ENCODE measurements around the gene WDR38.
"Not testable (repeated sequence)": the region's sequence is repeated elsewhere in the genome, so short reads cannot be mapped to it uniquely, and the experiment has no call there.

WDR38 gene

DNA sequence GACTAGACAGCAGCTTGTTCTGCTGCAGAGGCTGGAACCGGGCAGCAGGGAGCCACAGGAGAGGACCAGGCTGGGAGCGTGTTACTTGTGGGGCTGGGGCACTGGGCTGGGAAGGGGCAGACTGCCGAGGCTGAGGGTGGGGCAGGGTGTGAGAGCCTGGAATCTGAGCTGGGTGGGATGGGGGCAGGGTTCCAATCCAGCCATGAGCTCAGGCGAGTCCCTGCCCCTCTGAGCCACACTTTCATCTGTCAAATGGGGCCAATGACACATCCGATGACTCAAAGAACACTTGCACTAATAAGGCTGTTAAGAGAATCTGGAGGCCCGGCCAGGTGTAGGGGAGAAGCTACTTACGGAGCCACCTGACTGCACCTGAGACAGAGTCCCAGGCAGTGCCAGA is 18.7 kb upstream of the WDR38 start:
- no peak for DNase-seq

DNA sequence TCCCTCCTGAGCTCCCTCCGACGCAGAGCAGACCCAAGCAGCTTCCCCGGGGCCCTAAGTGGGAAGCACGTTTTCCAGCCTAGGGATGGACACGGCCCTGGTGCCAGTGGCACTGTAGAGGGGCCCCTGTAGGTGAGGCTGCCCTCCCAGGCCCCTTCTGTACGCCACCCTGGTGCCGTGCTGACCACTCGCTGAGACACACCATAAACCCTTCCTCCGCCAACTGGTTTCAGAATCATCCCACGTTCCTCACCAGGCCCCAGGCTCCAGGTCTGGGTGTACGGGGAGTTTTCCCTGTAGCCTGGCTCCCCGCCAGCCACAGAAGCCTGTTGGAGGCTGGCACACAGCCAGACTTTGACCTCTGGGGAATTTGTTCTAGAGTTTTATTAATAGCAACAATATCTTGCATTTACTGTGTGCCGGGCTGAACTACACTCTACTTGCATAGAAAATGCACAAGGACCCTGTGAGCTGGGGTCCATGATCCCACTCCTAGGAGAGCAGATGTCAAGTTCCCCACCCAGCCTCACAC is 18.2 kb upstream of the WDR38 start:
- DNase-seq, result peak; percentile 56

DNA sequence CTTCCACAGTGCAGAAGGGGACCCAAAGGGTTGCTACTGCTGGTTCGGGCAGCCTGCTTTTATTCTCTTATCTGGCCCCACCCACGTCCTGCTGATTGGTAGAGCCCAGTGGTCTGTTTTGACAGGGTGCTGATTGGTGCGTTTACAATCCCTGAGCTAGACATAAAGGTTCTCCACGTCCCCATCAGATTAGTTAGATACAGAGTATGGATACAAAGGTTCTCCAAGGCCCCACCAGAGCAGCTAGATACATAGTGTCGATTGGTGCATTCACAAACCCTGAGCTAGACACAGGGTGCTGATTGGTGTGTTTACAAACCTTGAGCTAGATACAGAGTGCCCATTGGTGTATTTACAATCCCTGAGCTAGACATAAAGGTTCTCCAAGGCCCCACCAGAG is 15.1 kb upstream of the WDR38 start:
- DNase-seq, result not testable (repeated sequence)

DNA sequence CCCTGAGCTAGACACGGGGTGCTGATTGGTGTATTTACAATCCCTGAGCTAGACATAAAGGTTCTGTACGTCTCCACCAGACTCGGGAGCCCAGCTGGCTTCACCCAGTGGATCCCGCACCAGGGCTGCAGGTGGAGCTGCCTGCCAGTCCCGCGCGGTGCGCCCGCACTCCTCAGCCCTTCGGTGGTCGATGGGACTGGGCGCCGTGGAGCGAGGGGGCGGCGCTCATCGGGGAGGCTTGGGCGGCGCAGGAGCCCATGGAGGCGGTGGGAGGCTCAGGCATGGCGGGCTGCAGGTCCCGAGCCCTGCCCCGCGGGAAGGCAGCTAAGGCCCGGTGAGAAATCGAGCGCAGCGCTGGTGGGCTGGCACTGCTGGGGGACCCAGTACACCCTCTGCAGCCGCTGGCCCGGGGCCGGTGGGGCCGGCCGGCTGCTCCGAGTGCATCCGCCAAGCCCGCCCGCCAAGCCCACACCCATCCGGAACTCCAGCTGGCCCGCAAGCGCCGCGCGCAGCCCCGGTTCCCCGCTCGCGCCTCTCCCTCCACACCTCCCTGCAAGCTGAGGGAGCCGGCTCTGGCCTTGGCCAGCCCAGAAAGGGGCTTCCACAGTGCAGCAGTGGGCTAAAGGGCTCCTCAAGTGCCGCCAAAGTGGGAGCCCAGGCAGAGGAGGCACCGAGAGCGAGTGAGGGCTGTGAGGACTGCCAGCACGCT is 14.5 kb upstream of the WDR38 start:
- not testable (repeated sequence) for DNase-seq

DNA sequence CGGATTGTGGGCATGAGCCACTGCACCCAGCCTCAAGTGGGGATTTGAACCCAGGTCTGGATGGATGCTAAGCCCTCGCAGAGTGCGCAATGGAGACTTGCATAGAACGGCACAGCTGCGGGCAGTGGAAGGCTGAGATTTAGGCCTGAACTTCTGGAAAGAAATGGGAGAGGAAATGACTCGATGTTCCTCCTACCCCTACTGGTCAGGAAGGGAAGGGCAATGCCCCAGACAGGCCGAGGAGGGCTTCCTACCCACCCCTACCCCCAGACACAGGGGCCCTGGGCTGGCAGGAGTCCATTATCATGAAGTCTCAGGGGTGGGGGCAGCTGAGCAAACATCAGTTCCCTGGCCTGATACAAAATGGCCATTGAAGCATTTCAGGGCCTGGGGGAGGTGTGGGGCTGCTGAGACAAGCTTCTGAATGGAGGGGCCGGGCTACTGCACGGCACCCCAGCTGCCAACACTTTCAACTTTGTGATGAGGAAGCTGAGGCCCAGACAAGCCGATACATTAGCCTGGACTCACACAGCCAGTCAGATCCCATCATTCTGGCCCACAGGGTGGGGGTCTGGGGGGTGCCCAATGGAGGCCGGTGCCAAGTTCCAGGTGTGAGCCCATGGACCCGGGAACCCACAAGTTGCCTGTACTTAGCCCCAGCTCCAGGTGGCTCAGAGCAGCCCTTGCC is 13.5 kb upstream of the WDR38 start:
- no peak for DNase-seq

DNA sequence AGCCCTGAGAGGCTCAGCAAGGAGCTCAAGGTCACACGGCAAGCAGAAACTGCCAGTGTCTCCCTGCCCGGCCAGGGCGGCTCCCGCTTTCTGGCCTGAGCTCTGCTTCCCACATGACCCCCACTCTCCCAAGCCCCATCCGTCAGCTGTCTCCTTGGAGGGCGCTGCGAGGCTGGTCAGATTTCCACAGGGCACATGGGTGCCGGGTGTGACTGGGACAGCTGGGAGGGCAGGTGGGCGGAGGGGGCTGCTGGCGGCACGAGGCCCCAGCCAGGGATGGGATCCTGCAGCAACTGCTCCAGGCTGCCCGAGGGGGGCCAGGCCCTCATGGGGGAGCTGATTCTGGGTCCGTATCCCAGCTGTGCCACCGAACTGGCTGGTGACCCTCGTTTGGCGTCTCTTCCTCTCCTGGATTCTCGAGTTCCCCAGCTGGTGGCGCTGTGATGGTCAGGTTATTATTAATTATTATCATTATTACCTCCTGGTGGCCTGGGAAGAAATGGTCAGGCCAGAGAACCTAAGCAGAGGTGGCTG is 12.9 kb upstream of the WDR38 start:
- no peak for DNase-seq

DNA sequence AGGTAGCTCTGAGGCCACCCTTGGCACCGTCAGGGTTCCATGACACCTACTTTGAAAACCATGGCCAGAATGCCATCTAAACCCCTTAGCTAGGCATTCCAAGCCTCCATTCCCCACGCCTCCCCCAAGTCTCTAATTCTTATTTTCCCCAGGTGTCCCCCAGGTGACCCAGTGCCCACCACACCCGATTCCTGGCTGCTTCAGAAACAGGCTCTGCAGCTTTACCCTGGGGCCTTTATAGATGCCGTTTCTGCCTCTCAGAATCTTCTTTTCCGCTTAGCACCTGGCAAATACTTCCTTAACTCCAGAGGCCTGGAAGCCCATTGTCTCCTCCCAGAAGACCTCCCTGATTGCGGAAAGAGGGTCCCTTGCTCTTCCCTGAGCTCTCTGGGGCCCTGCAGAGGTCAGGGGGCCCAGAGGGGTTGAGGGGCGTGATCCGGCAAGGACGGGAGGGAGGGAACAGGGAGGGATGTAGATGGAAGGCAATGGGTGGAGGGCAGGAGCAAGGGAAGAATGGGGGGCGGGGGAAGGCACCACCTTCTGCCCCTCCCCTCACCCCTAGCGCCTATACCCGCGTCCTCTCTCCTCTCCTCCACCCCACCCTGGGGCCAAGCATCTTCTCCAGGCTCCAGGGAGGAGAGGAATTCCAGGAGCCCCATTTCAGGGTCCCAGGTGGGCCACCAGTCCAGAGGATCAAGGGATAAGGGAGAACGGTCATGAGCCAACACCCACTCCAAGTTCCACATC is 12.0 kb upstream of the WDR38 start:
- no peak for DNase-seq

DNA sequence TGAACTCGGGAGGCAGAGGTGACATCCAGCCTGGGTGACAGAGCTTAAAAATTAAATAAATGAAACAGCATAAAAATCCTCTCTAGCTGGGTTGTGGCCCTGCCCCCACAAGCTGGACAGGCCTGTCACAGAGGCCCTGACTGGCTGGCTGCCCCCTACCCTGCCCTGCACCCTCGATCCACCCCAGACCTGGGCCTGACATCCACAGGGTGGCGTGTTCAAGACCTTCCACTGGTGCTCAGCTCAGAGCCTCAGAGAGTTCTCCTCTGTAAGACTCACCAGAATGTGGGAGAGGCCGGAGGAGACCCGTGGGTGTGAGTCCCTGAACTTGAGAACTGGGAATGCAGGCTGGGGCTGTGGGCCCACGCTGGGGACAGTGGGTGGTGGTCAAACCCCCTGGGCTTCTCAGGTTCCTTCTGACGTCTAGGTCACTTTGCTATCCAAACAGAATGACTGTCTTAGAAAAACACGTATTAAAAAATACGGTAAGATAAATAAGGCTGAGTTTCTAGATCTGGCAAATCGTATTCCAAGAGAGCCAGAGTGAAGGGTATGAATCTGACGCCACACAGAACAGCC is 9.7 kb upstream of the WDR38 start:
- no peak for DNase-seq

DNA sequence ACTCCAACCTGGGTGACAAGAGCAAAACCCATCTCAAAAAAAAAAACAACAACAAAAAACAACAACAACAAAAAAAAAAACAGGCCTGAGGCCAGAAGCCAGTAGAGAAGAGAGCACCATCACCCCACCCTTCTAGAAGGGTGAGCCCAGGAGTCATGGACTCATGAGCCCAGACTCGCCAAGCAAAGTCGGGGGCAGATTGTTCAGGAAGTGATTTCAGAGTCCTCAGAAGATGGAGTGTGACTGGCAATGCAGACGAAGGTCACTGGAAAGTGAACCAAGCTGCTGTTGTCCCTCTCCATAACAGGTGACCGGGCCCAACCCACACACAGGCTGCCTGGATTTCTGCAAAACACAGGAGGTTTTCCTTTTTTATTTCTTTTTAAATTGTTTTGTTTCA is 9.0 kb upstream of the WDR38 start:
- DNase-seq, result no peak

DNA sequence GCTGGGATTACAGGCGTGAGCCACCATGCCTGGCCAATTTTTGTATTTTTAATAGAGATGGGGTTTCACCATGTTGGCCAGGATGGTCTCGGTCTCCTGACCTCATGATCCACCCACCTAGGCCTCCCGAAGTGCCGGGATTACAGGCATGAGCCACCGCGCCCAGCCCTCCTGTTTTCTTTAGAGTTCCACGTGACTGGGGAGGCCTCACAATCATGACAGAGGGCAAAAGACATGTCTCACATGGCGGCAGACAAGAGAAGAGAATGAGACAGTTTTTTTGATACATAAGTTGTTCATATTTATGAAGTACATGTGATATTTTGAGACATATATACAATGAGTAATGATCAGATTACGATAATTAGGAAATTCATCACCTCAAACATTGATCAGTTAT is 6.8 kb upstream of the WDR38 start:
- not testable (repeated sequence) for DNase-seq

DNA sequence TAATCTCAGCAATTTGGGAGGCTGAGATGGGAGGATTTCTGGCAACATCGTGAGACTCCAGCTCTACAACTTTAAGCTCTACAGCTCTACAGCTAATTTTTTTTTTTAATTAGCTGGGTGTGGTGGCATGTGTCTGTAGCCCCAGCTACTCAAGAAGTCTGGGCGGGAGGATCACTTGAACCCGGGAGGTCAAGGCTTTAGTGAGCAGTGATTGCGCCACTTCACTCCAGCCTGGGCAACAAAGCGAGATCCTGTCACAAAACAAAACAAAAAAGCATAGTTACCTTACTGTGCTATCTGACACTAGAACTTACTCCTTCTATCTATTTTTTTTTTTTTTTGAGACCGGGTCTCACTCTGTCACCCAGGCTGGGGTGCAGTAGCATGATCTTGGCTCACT is 6.3 kb upstream of the WDR38 start:
- no peak for DNase-seq

DNA sequence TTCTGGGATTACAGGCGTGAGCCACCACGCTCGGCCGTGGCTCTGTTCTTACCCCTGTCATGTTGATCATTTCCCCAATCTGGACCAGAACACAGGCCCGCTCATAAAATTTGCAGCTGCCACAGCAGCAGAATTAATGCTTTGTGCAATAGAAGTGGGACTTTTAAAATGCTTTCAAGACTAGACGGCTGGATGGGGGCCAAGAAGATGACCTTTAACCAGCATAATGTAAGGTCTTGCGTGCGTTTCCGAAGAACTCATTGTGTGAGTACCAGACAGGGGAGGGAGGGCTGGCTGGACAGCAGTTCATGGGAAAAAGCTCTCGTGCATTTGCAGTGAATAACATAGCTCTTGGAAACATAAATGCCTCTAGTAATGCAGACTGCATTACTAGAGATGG is 3.5 kb upstream of the WDR38 start:
- DNase-seq, result no peak

DNA sequence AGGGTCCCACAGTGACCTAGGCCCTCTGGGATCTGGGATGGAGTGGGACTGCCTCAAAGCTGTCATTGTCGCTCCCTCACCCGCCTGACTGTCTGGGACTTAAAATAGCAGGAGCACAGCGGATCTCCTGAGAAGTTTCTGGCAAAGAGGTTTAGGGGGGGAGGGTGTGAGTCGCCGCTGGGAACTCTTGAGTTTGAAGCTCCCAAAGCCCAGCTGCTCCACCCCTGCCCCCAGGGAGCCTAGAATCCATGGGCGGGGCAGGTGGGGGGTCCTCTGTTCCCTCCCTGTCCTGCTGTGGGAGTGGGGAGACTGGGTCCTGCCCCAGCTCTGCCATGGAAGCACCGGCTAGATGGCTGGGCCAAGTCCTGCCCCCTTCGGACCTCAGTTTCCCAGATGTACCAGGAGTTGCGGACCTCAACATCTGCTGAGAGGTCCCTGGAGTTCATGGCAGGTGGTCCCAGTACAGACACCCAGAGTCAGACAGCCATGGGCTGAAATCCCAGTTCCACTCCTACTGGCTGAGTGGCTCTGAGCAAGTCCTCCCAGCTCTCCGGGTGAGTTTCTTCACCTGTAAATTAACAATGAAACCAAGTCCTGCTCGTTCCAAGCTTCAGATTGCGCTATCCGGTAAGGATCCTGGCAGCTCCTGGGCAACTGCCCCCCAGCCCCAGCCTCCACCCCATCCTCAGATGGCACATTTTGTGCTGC is 985 bp upstream of the WDR38 start:
- no peak for DNase-seq

DNA sequence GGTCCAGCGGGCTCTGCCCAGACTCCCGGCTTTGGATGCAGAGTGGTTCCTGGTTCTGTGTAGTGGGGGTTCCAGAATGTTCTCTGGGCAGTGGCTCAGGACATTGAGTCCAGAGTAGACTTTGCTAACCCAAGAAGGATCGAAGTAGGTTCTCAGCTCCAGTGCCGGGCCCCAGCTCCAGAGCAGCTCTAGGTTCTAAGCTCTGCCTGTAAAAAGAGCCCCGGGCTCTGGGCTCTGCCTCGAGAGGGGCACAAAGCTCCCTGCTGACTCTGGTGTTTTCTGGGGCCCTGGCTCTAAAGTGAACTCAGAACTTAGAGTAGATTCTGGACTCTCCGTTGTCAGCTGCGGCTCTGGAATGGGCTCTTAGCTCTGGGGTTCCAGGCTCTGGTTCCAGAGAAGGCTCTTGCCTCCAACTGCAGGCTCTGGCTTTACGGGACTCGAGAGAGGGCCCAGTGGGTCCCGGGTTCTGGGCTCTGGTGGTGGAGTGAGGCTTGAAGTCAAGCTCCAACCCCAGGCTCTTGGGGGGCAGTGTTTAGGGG is 414 bp downstream of the WDR38 start:
- DNase-seq, result no peak

DNA sequence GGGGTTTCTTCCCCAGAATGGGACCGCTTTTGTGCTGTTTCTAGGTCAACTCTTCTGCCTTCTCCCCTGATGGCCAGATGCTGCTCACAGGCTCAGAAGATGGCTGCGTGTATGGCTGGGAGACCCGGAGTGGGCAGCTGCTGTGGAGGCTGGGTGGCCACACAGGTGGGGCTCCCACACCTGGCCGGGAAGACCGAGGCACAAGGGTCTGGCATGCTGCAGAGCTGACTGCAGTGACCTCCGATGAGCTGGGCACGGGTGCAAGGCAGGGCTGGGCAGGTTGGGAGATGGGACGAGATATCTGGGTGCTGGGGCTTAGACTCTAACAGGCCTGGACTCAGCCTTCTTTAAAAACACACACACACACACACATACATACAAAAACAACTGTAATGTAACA is 901 bp downstream of the WDR38 start:
- no peak for DNase-seq

DNA sequence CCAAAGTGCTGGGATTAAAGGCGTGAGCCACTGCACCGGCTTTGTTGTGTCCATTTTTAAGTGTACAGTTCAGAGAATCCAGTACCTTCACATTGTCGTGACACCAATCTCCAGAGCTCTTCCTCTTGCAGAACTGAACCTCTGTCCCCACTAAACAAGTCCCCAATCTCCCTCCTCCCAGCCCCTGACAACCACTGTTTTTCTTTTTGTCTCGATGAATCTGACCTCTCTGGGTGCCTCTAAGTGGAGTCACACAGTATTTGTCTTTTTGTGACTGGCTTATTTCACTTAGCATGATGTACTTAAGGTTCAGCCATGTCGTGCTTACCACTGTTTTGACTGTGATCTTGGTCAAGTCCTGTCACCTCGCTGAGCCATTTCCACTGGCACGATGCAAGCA is 1.6 kb downstream of the WDR38 start:
- DNase-seq, result no peak

DNA sequence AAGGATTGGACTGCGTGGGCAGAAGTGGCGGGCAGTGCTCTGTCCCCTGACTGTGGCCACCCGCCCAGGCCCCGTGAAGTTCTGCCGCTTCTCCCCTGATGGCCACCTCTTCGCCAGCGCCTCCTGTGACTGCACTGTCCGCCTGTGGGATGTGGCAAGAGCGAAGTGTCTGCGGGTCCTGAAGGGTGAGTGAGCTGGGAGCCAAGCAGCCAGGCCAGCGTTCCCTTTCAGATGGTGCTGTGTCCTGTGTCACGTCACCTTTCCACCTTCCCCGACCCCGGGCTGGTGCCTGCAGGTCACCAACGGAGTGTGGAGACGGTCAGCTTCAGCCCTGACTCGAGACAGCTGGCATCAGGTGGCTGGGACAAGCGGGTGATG is 2.3 kb downstream of the WDR38 start:
- DNase-seq, result no peak

DNA sequence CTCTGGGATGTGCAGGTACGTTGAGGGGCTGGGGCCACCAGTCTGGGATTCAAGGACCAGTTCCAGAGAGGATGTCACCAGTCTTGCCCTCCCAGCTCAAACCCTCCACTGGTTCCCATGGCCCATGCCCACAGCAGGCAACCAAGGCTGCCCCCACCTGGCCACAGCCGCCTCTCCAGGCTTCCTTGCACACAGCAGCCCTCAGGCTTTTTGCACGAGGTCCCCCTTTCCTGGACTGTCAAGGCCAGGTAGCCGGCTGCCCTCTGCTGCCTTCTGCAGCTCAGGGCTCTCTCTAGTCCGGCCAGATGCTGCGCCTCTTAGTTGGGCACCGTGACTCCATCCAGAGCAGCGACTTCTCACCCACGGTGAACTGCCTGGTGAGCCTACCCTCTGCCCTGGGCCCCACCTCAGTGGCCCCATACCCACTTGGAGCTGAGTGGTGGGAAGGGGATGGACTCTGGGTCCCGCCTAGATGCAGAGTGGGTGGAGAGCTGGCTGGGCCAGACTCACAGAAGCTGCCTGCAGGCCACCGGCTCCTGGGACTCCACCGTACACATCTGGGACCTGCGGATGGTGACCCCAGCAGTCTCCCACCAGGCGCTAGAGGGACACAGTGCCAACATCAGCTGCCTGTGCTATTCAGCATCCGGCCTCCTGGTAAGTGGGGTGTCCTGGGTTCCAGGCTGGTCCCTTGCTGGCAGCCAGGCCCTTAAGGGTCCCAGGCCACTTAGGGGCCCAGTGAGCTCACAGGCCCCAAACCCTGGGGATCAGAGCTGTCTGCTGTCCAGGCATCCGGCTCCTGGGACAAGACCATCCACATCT is 2.9 kb downstream of the WDR38 start:
- no peak for DNase-seq

DNA sequence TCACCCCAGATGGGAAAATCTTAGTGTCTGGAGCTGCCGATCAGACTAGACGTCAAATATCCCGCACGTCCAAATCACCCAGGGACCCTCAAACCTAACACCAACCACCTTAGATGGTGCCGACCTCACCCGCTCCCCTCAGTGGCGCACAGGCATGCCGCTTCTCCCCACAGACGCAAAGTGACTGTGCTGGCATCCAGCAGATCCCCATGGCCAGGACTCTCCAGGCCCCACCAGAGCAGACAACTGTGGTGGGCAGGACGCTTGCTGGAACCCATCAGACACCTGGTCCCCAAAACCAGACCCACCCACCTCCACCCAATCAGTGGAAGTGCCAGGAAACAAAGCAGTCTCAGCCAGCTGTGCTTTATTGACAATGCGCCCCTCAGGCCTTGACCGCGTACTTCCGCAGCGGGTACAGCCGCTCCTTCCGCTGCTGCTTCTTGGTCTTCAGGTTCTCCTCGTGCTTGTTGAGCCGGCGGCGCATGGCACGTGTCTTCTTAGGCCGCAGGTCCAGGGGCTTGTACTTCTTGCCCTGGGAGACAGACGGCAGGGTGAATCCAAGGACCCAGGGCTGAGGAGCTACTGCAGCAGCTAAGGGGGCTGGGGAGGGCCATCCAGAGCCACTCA is 4.4 kb downstream of the WDR38 start:
- no peak for DNase-seq

DNA sequence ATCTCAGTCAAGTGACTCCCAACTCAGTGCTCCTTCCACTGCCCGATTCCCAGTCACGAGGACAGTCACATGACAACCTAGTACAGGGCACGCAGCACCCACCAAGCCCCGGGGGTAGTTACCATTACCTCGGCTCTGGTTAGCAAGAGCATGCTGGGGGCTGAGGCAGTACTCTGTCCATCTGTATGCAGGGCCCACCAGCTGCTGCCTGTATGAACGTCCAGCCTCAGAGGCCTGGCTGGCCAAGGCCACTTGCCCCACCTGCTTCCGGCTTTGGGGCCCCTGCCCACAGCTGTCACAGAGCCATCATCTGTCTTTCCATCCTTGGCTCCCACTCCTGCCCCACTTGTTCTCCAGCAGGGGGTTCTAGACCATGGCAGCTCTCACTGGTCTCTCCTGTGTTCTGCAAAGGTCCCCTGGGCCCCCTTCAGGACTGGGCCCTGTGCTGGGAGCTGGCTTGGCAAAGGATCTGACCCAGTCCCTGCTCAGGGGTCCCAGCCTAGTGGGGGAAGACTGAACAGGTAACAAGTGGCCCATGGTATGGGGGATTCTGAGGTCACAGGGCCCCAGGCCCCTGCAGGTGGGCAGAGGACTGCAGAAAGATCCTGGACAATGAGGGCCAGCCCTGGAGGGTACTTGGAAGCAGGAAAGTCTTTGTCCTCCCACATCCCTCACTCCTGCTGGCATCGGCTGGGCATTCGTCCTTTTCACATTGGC is 5.2 kb downstream of the WDR38 start:
- DNase-seq, result no peak

Data from NCI-H510A (cell line).